Keratinocyte (primary cell): ENCODE measurements around the gene CD276. TPM values are rescaled to one million over a fixed set of nuclear protein-coding genes. Genes with fewer than 3 reads are reported as not detected.

ENCODE experiments used
- DNase-seq: peaks from one replicate; pipeline ENCODE4 v3.0.0-alpha.2; 2011; ENCODE audit warnings: low read depth, missing footprints, low spot score
- FAIRE-seq: peaks from 2 replicates; lab custom pipeline; 2011; peaks lifted over from hg19 to GRCh38; lab: Jason Lieb, UNC
- H2AFZ ChIP-seq: 2 replicates; pipeline ENCODE4 v1.6.0; 2012; ENCODE audit warnings: low read length, control low read depth, inconsistent platforms; ENCODE audit not compliant: control insufficient read depth
- H3K27ac ChIP-seq: 2 replicates; pipeline ENCODE4 v1.5.1; 2011; ENCODE audit warnings: low read length; ENCODE audit not compliant: control insufficient read depth, insufficient read depth
- H3K27me3 ChIP-seq: 3 replicates; pipeline ENCODE4 v1.6.0; 2011; ENCODE audit warnings: low read length; ENCODE audit not compliant: control insufficient read depth, insufficient read depth; ENCODE audit errors: extremely low read depth
- H3K36me3 ChIP-seq, 2 experiments: 2 replicates in 1 of 2; 3 replicates in 1 of 2; pipeline ENCODE4 v1.5.1; 2011; ENCODE audit warnings: low read length in 2 of 2, mild to moderate bottlenecking in 1 of 2; ENCODE audit not compliant: control insufficient read depth in 2 of 2, insufficient read depth in 2 of 2; ENCODE audit errors: extremely low read depth in 1 of 2
- H3K4me1 ChIP-seq: 3 replicates; pipeline ENCODE4 v1.5.1; 2011; ENCODE audit warnings: low read length; ENCODE audit not compliant: control insufficient read depth, insufficient read depth; ENCODE audit errors: extremely low read depth
- H3K4me2 ChIP-seq: 3 replicates; pipeline ENCODE4 v1.6.0; 2011; ENCODE audit warnings: low read depth, low read length; ENCODE audit not compliant: control insufficient read depth, insufficient read depth; ENCODE audit errors: extremely low read depth
- H3K4me3 ChIP-seq, 3 experiments: fragments of 200-600 bp in 1 of 3; sonication (generic) in 1 of 3; 2 replicates in 2 of 3; 3 replicates in 1 of 3; pipeline ENCODE4 v1.5.1; 2011 to 2016; ENCODE audit warnings: low read length in 3 of 3, mild to moderate bottlenecking in 3 of 3, control low read depth in 2 of 3, inconsistent platforms in 1 of 3, low read depth in 1 of 3, mixed read lengths in 1 of 3, mixed run types in 1 of 3, moderate library complexity in 1 of 3; ENCODE audit not compliant: control insufficient read depth in 2 of 3, insufficient read depth in 2 of 3; ENCODE audit errors: extremely low read depth in 1 of 3
- H3K79me2 ChIP-seq: 2 replicates; pipeline ENCODE4 v1.6.0; 2012; ENCODE audit warnings: low read length; ENCODE audit not compliant: control insufficient read depth, insufficient read depth
- H3K9ac ChIP-seq: 3 replicates; pipeline ENCODE4 v1.6.0; 2011; ENCODE audit warnings: low read length; ENCODE audit not compliant: control insufficient read depth, insufficient read depth; ENCODE audit errors: extremely low read depth
- H3K9me1 ChIP-seq: 3 replicates; pipeline ENCODE4 v1.6.0; 2011; ENCODE audit warnings: low read length; ENCODE audit not compliant: control insufficient read depth, insufficient read depth; ENCODE audit errors: extremely low read depth
- H3K9me3 ChIP-seq: 2 replicates; pipeline ENCODE4 v1.5.1; 2012; ENCODE audit warnings: low read depth, low read length; ENCODE audit not compliant: control insufficient read depth
- H4K20me1 ChIP-seq: 3 replicates; pipeline ENCODE4 v1.6.0; 2011; ENCODE audit warnings: low read length; ENCODE audit not compliant: control insufficient read depth, insufficient read depth; ENCODE audit errors: extremely low read depth
- EZH2 ChIP-seq: IDR thresholded peaks from one replicate; pipeline ENCODE4 v1.6.1; 2012; ENCODE audit warnings: inconsistent platforms, mild to moderate bottlenecking, low read length, moderate library complexity
- dilution Hi-C: fragments of 300-500 bp; cut with MboI; formaldehyde crosslinking; loops from one replicate; pipeline ENCODE4 v1.7.0; 2020; ENCODE audit warnings: low sequenced_read_pairs; ENCODE audit not compliant: extremely low pct_ligation_motif_present
- polyA plus RNA-seq, 5 experiments: library from polyadenylated mRNA; depleted of rRNA in 3 of 5; stranded (reverse) in 3 of 5; stranded (forward) in 1 of 5; unstranded in 1 of 5; fragments of >200 nt; gene quantifications; 1 replicate in 1 of 5; 2 replicates in 3 of 5; 3 replicates in 1 of 5; pipeline versions ENCODE4 v1.2.1 to v1.2.3, GENCODE V29; 2011 to 2012; ENCODE audit warnings: missing spikeins in 2 of 5, low read depth in 1 of 5, low replicate concordance in 1 of 5
- TF ChIP-seq, protein P1 (sequence below), 3 experiments: IDR thresholded peaks in 1 of 3; conservative IDR thresholded peaks in 1 of 3; optimal IDR thresholded peaks in 1 of 3; 2 replicates in 2 of 3; 3 replicates in 1 of 3; pipeline versions ENCODE3 to v1.5.1; 2011; ENCODE audit warnings: low read length in 3 of 3, mild to moderate bottlenecking in 3 of 3, moderate library complexity in 2 of 3, control low read depth in 1 of 3, inconsistent platforms in 1 of 3; ENCODE audit not compliant: insufficient read depth in 2 of 3; ENCODE audit errors: extremely low read depth in 1 of 3

Gene CD276
- polyA plus RNA-seq, 1 donor (not counting 4 experiments of a cell fraction or from before 2014, with no cell fraction given), result 62.9 TPM

DNA sequence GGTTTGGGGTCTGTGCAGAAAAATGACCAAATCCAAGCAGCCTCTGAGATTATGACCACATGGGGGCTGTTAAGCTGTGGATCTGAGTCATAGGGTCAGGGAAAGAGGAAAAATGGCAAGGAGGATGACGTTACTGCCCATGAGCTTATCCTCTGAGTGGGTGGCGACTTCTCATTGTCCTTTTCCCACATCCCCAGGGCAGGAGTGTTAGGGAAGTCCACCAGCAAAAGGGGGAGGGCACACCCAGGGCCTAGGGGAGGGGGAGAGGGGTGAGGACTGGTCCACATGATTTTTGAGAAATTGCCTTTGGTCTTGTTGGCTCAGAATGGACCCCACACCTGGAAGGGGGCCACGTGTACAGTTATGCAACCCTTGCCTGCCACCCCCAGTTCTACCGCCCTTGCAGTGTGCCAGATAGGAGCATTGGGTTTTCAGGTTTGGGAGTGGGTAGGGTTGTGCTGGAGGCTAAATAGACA is 2.6 kb downstream of the CD276 start:
- dilution Hi-C loops, result loop anchor here (25.0 kb wide), 1 partner anchor 100 kb away; no protein-coding TSS in a partner anchor
- Histone ChIP-seq H3K4me1 (peaks cover 60% of the 10 kb centered on the region), H3K27ac (no peak overlapping the region)

DNA sequence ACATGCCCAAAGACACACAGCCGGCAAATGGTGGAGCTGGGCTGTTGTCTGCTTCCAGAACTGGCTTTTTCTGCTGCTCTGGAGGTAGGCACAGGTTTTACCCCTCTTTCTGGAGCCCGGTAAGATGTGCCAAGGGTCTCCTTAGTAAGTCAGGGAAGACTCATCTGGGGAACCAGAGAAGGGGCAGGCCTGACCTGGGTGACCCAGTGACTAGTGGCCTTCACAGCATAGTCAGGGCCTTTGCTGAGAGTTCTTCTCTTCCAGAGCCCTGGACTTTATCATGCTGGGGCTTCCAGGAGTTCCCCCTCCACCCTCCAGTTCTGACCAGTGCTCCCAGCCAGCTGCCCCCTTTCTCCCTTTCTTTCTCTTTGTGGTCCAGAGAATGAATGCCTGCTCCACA is 3.2 kb downstream of the CD276 start:
- Histone ChIP-seq H3K36me3 (peaks cover 0 to 7% of the 10 kb centered on the region in 2 experiments), H3K27me3 (no peaks in the 10 kb centered on the region), H2AFZ (no peak overlapping the region), H3K4me1 (peaks cover 62% of the 10 kb centered on the region), H3K4me3 (no peak overlapping the region), H3K9me3 (no peaks in the 10 kb centered on the region), H3K27ac (no peak overlapping the region), H3K9me1 (peaks cover 4% of the 10 kb centered on the region), H4K20me1 (no peaks in the 10 kb centered on the region), H3K4me2 (peak overlapping the region; percentile 93), H3K9ac (no peak overlapping the region), H3K79me2 (peaks cover 71% of the 10 kb centered on the region)
- TF ChIP-seq EZH2, result no peak
- TF ChIP-seq, protein P1, sequence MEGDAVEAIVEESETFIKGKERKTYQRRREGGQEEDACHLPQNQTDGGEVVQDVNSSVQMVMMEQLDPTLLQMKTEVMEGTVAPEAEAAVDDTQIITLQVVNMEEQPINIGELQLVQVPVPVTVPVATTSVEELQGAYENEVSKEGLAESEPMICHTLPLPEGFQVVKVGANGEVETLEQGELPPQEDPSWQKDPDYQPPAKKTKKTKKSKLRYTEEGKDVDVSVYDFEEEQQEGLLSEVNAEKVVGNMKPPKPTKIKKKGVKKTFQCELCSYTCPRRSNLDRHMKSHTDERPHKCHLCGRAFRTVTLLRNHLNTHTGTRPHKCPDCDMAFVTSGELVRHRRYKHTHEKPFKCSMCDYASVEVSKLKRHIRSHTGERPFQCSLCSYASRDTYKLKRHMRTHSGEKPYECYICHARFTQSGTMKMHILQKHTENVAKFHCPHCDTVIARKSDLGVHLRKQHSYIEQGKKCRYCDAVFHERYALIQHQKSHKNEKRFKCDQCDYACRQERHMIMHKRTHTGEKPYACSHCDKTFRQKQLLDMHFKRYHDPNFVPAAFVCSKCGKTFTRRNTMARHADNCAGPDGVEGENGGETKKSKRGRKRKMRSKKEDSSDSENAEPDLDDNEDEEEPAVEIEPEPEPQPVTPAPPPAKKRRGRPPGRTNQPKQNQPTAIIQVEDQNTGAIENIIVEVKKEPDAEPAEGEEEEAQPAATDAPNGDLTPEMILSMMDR (optimal IDR thresholded peaks at IDR 0.05 in 1 of 3, IDR thresholded peaks at IDR 0.05 in 1 of 3, conservative IDR thresholded peaks at IDR 0.05 in 1 of 3; ENCODE audit: extremely low read depth in 1 of 3, insufficient read depth in 2 of 3, low read length in 3 of 3), result no peak
- DNase-seq (no peak), FAIRE-seq (no peak)
- dilution Hi-C loops, result loop anchor here (25.0 kb wide), 1 partner anchor 100 kb away; no protein-coding TSS in a partner anchor

More for the DNA sequence above, 2.6 kb downstream of the CD276 start:
- Histone ChIP-seq H2AFZ (no peak overlapping the region), H3K9ac (no peak overlapping the region), H3K9me1 (peaks cover 4% of the 10 kb centered on the region), H3K9me3 (no peaks in the 10 kb centered on the region), H3K4me2 (peak overlapping the region; percentile 93), H4K20me1 (no peaks in the 10 kb centered on the region), H3K4me3 (peak overlapping the region in 1 of 3 experiments; percentile 7), H3K36me3 (peaks cover 0 to 4% of the 10 kb centered on the region in 2 experiments), H3K79me2 (peaks cover 66% of the 10 kb centered on the region), H3K27me3 (no peaks in the 10 kb centered on the region)
- no peak for DNase-seq
- TF ChIP-seq, protein P1 (optimal IDR thresholded peaks at IDR 0.05 in 1 of 3, IDR thresholded peaks at IDR 0.05 in 1 of 3, conservative IDR thresholded peaks at IDR 0.05 in 1 of 3; ENCODE audit: extremely low read depth in 1 of 3, insufficient read depth in 2 of 3, low read length in 3 of 3), result peak in 1 of 3 experiments; percentile 11
- TF ChIP-seq EZH2, result no peak
- FAIRE-seq, result peak; percentile 82
